Stimulated activated CD8-positive, alpha-beta memory T cell treated with anti-CD3 and anti-CD28 coated beads, Interleukin-12 subunit alpha, Interleukin-12 subunit beta, amount 100 ng/mL, for 4 hours (primary cell): ENCODE data around the gene RASIP1.
"Not testable (repeated sequence)": the region's sequence is repeated elsewhere in the genome, so short reads cannot be mapped to it uniquely, and the experiment has no call there.

Source experiments
- DNase-seq: peaks from one replicate; pipeline ENCODE4 v3.0.0-alpha.2; 2020; ENCODE audit warnings: low read depth

Gene RASIP1

GRCh38 chr19:48740164-48740972, at the start of gene RASIP1:
Gene RASIP1, minus strand, starts transcription at chr19:48740610. Its CDS starts 328 bp downstream, at chr19:48740282.
- DNase-seq, result no peak

GRCh38 chr19:48787331-48787730, 46.9 kb upstream of the RASIP1 start:
- not testable (repeated sequence) for DNase-seq

- DNase-seq, result not testable (repeated sequence)
Measured at GRCh38 chr19:48786422-48786821, 46.0 kb upstream of the RASIP1 start.

GRCh38 chr19:48784527-48784926, 44.1 kb upstream of the RASIP1 start:
- no peak for DNase-seq

GRCh38 chr19:48780631-48781391, 40.4 kb upstream of the RASIP1 start:
- no peak for DNase-seq

GRCh38 chr19:48779636-48780035, 39.2 kb upstream of the RASIP1 start:
- no peak for DNase-seq

GRCh38 chr19:48777720-48778119, 37.3 kb upstream of the RASIP1 start:
- DNase-seq, result no peak

- DNase-seq, result no peak
Measured at GRCh38 chr19:48777139-48777538, 36.7 kb upstream of the RASIP1 start.

GRCh38 chr19:48772503-48772953, 32.1 kb upstream of the RASIP1 start:
- no peak for DNase-seq

GRCh38 chr19:48770734-48771472, 30.5 kb upstream of the RASIP1 start:
- no peak for DNase-seq

GRCh38 chr19:48770266-48770665, 29.9 kb upstream of the RASIP1 start:
- DNase-seq, result no peak

- no peak for DNase-seq
Measured at GRCh38 chr19:48768994-48769713, 28.7 kb upstream of the RASIP1 start.

GRCh38 chr19:48768171-48768753, 27.9 kb upstream of the RASIP1 start:
- not testable (repeated sequence) for DNase-seq

- not testable (repeated sequence) for DNase-seq
Measured at GRCh38 chr19:48765816-48766215, 25.4 kb upstream of the RASIP1 start.

GRCh38 chr19:48760504-48761205, 20.2 kb upstream of the RASIP1 start:
- no peak for DNase-seq

GRCh38 chr19:48757741-48758144, 17.3 kb upstream of the RASIP1 start:
- DNase-seq, result no peak

GRCh38 chr19:48757089-48757675, 16.8 kb upstream of the RASIP1 start:
- no peak for DNase-seq

GRCh38 chr19:48756686-48757085, 16.3 kb upstream of the RASIP1 start:
- no peak for DNase-seq

- no peak for DNase-seq
Measured at GRCh38 chr19:48756212-48756611, 15.8 kb upstream of the RASIP1 start.

GRCh38 chr19:48755787-48756186, 15.4 kb upstream of the RASIP1 start:
- no peak for DNase-seq
